B cell (primary cell): ENCODE results near the gene GMNC.

ENCODE experiments used
- CTCF ChIP-seq: fragments of 200-600 bp; IDR thresholded peaks from one replicate; pipeline ENCODE4 v1.8.0; 2022; ENCODE audit warnings: antibody characterized with exemption, mild to moderate bottlenecking
- EZH2 ChIP-seq: IDR thresholded peaks from 2 replicates; pipeline ENCODE4 v1.6.1; 2012; ENCODE audit warnings: borderline replicate concordance, low read depth, mild to moderate bottlenecking, moderate library complexity, low read length; ENCODE audit not compliant: insufficient read depth, poor library complexity, severe bottlenecking

GRCh38 chr3:190848870-190849269 lies 13.6 kb downstream of the GMNC start:
- TF ChIP-seq CTCF (no peak), EZH2 (no peak)
